GM21717 (cell line): Measurements from ENCODE around the gene ZMYND8.
"Not testable (repeated sequence)": the region's sequence is repeated elsewhere in the genome, so short reads cannot be mapped to it uniquely, and the experiment has no call there.

Experiments
- ATAC-seq: cut with Tn5 transposase; IDR thresholded peaks from one replicate; pipeline ENCODE4 v1.9.1; 2021; ENCODE audit warnings: mild to moderate bottlenecking, moderate library complexity; ENCODE audit not compliant: unreplicated experiment

ZMYND8 gene

DNA sequence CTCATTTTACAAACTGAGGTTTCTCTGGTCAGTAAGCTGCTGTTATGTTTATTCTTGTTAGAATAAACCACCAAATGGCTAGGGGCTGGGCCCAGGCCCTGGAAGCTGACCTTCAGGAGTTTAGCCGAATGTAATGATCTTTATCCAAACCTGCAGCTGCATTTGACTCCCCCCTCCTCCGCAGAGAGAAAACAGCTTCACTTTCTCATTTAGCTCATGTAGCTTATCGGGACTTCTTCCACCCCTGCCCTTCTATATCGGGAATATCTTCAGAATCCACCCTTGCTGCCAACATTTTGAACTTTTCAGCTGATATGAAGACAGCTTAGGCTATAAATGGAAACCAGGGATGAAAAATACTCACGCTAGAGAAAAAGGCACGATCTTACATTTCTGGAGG, 102.6 kb downstream of the ZMYND8 start:
- ATAC-seq, result no peak

DNA sequence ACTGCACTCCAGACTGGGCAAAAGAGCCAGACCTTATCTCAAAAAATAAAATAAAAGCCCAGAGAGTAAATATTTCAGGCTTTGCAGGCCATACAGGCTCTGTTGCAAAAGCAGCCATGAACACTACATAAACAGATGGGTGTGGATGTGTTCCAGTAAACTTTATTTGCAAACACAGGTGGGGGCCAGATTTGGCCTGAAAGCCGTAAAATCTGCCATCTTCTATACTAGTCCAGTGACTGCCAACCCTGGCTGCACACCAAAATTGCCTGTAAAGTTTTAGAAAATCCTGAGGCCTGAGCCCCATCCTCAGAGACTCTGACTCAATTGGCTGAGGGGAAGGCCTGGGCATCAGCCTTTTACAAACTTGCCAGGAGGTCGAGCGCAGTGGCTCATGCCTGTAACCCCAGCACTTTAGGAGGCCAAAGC, 103.6 kb downstream of the ZMYND8 start:
- ATAC-seq, result no peak

DNA sequence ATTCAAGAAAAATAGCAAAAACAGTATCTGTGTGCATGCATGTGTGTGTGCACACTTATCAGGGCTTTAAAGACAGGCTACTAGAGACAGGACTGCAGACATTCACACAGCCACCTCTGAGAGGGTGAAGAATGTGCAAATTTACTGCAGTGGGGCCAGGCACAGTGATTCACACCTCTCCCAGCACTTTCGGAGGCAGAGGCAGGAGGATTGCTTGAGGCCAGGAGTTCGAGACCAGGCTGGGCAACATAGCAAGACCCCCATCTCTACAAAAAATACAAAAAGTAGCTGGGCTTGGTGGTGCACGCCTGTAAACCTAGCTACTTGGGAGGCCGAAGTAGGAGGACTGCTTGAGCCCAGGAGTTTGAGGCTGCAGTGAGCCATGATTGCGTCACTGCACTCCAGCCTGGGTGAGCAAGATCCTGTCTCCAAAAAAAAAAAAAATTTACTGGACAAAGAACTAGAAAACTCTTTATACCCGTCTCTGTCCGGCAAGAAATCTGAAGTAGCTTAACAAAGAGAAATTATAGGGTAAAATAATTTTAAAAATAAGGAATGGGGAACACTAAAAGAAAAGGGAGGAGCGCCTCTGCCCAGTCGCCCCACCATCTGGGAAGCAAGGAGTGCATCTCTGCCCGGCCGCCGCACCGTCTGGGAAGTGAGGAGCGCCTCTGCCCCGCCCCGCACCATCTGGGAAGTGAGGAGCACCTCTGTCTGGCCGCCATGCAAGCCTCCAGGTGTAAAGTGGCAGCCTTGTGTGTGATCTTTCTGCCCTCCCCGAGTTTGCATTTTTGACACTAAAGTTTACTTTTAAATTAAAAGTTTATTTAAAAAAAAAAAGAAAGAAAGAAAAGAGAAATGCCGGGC, 105.1 kb downstream of the ZMYND8 start:
- no peak for ATAC-seq

DNA sequence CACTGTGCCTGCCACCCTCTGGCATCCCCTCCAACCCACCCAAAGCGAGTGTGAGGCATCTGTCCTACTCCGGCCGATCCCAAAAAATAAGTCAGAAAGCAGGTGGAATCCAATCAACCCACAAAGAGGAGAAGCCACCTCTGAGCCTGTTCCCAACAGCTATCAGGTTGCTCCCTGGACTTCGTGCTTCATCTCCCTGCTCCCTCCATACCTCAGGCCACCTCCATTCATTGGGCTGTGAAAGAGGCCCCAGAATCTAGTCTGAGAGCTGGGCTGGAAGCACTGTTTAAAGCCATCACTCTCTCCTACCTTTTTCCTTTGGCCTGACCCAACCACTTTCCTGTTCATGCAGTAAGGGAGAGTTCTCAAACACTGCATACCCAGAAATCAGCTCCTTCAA, 106.1 kb downstream of the ZMYND8 start:
- ATAC-seq, result no peak

DNA sequence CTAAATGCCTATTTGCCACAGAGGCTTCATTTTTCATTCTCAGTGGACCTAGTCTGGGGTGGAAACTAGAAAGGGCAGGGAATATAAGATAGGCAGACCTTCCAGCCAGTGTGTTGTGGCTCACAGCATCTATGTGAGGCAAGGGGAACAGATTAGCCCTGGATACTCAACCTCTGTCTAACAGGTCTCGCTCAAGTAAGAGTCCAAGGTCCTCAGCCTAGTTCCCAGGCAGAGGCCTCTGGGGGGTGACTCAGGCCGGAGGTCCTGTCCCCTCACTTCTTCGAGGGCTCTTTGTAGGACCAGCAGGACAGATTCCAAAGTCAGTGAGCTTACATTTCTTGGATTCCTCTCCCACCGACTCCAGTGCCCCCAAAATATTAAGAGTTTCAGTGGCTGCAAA, 106.6 kb downstream of the ZMYND8 start:
- ATAC-seq, result no peak

DNA sequence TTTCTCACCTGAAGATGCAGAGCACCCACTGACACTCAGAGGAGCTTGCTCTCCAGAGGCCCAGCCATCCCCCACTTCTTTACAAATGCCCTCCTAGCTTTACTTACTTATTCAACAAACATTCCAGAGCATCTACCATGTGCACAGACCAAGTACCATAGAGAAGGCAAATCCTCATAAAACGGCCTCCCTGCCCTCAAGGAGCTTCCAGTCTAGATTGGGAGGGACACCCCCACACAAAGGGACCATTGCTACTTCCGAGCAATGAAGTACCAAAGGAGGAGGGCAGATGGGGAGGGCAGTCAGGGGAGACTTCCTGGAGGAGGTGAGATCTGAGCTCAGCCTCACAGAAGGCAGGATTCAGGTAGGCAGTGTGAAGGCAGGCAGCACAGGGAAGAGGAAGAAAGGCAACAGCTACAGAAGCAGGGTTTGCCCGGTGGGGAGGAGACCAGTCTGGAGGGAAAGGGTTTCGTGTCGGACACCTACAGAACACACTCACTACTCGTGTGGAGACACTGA, 108.0 kb downstream of the ZMYND8 start:
- ATAC-seq, result no peak

DNA sequence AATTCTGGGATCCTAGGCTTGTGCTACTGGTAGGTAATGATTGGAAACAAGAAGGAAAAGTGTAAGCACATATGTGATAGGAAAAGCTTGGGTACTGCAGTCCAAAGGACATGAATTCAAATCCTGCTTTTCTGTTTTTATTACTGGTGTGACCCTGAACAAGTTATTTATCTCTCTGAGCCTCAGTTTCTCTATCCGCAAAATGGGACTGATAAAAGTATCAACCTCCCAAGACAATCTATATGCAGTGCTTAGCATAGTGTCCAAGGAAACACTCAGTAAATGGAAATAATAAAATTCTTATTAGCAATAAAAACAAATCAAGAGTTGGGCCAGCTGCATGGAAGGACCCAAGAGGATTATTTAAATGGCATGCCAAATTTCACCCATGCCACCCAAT, 108.5 kb downstream of the ZMYND8 start:
- ATAC-seq, result no peak

DNA sequence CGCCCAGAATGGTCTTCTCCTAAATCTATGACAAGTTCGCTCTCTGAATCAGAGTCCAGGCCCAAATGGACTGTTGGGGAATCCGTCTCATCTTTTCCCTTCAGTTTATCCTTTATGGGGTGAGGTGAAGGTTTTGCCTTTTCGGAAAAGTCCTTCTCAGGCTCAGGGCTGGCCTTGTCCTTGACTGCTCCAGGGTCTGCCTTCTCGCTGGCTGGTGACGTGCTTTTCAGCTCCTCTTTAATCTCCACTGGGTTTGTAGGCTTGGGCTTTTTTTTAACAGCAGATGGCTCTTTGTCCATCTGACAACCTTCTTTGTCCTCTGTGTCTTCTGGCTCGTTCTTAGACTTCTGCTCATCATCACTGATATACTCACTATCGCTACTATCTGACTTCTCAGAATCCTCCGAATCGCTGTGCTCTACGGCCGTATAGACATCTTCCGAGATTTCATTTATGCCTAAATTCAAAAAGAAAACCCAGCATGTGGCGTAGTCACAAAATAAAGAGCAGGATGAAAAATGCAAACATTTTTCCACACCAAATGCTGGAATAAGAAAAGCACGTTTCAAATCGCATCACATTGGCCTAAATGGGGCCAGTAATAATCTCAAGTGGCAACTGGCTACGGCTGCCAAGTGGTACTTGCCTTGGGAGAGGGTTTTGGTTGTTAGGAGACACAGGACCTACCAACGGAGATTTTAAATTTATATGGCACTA, 110.3 kb downstream of the ZMYND8 start:
- ATAC-seq, result no peak

DNA sequence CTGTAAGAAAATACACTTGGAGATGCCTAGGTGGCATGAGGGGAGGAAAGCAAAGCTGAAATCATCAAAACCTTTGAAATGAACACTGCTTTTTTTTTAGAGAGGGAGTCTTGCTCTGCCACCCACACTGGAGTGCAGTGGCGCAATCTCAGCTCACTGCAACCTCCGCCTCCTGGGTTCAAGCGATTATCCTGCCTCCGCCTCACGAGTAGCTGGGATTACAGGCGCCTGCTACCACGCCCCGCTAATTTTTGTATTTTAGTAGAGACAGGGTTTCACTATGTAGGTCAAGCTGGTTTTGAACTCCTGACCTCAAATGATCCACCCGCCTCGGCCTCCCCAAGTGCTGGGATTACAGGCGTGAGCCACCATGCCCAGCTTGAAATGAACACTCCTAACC, 111.3 kb downstream of the ZMYND8 start:
- ATAC-seq, result not testable (repeated sequence)

DNA sequence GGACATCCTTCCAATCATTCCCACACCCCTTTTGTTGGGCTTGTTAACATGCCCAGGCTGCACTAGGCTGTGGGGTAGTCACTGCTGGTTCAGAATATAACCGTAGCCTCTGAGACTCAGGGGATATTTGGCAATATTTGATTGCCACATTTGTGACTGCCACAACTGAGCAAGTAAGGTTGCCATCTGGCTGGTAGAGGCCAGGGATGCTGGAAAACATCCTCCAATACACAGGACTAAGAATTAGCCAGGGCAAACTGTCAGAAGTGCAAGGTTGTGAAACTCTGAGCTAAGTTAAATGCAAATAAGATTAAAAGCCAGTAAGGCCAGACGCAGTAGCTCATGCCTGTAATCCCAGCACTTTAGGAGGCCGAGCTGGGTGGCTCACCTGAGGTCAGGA, 112.0 kb downstream of the ZMYND8 start:
- ATAC-seq, result no peak

DNA sequence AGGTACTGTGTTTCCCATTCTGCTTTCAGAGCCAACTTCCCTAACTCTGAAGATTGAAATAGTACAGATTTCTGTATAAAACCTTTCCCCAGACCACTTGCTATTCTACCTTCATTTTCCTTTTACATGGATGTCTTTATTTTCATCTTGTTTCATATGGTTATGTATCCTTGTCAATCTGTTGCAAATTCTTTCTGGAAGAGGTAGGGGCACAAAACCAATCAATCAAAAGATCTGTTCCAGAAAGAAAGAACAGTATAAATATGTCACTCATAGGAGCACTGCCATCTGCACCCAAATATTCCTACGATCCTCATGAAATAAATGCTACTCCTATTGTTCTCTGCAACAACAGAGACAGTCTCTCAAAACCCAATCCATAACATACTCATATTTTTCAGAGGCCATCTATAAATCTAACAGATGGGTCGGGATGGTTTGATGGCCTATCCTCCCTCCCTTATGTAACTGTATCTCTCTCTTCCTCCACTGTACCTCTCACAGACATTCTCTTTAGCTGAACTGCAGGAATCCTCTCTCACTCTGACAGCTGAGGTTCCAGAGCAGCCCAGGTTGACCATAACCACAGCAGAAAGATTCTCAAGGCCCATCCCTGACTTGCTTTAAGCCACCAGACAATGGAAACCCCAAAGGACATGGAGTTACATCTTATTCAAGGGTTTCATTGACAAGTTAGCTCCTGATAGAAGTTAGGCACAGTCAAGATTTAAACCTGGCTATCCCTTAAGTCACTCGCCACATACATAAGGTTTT, 112.8 kb downstream of the ZMYND8 start:
- ATAC-seq, result no peak

DNA sequence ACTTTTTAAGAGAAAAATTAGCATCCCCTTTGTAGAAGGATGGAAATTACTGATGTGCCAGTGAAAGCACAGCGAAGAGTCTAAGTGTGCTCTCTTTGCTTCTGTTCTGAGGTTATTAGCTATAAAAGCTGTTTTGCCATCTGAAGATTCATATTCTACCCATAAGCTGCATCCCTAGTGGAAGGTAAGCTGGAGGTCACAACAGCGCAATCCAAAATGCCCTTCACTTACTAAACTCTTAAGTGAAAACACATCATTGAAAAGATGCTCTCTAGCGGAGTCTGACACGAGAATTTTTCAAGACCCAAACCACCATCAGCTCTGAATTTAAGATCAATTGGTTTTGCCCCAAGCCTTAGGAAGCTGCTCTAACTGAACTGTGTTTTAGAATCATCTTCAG, 113.5 kb downstream of the ZMYND8 start:
- no peak for ATAC-seq

DNA sequence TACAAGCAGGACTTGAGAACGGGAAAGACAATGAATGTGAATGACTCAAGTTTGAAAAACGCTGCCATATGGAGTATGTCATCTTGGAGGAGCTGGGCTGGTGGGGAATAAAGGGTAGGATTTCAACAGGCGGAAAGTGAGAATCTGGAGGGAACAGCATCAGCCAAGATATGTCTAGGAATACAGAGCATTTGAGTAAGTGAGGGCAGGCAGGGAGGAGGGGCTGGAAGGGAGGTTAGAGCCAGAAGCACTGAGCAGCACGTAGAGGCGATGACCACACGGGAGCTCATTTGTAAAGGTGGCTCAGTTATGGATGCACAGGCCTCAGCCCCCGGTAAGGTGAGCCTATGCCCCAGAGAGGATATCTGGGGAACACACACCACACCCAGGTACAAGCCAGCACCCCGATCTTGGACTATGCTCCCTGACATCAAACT, 115.1 kb downstream of the ZMYND8 start:
- no peak for ATAC-seq

DNA sequence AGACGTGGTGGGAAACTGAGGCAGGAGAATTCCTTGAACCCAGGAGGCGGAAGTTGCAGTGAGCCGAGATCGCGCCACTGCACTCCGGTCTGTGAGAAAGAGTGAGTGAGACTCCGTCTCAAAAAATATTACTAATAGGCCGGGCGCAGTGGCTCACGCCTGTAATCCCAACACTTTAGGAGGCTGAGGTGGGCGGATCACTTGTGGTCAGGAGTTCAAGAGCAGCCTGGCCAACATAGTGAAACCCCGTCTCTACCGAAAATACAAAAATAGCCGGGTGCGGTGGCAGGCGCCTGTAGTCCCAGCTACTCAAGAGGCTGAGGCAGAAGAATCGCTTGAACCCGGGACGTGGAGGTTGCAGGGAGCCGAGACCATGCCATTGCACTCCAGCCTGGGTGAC, 116.4 kb downstream of the ZMYND8 start:
- ATAC-seq, result not testable (repeated sequence)

DNA sequence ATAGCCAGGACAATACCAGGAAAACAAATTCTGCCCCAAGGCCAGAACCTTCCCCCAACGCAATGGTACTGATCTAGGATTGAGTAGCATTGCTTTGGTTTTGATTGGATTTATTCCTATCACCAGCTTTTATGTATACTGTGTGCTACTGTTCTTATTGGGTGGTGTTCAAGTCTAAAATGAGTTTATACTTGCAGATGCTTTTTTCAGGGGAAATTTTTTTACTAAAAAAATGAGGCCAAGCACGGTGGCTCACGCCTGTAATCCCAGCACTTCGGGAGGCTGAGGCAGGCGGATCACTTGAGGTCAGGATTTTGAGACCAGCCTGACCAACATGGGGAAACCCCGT, 116.8 kb downstream of the ZMYND8 start:
- ATAC-seq, result no peak

DNA sequence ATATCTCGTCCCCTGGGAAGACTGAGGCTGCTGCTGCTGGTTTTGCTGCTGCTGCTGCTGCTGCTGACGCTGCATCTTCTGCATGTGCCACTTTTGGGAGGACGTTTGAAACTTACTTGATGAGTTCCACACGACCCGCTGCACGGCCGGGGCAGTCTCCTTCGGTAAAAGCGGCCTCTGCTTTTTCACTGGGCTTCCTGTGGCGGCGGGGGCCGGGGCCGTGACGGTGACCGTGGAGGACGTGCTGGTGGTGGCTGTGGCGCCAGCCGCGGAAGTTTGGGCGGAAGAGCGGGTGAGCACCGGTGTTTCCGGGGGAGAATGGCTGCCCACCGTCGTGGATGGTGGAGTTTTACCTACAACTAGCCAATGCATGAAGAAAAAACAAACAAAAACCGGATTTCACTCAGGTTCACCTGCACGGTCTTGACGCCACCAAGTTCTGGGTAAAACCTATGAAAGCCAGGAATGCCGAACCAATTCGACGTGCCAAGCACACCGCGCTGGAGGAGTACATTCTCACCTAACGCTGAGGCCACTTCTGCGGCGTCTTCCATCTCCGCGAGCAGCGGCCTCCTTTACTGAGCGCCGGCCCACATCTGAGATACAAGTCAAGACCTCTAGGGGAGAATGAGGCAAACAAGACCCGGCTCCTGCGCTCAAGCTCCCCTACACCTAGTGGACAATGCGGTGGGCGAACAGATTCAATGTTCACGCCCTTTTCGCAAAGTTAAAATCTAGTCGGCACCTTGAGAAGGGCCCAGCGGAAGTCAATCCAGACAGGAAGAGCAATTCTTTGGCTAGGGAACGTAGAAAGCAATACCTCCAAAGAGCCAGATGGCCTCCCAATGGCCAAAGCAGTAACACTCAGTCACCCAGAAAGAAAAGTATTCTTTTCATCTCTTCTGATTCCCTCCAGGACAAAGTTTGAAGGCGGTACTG, 117.5 kb downstream of the ZMYND8 start:
- no peak for ATAC-seq

DNA sequence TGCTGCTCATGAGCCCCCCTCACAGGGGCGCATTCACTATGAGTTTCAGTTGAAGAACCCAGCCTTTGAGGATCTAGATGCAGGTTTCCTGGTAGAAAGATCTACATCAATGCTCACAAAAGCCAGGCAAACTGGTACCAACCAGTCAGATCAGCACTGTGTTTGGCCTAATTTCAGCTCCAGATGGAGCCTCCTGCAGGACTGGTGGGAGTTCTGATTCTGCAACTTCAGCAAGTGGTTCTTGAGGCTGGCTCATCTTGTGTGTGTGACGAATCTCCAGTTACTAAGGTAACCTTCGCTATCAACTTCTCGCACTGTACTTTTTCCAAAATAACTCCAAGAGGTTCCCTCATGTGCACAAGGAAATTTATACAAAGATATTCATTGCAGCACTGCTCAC, 118.8 kb downstream of the ZMYND8 start:
- no peak for ATAC-seq

DNA sequence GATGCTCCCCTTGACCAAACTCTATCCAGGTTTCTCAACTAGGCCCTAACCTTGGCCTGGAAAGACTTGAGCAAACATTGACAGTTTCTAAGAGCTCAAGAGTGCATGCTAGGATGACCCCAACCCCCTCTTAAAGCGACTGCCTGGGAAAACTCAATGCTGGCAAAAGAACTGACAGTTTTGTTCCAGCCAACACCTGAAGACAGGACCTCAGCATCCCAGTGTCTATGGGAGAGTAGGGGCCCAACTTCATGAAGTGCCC, 119.9 kb downstream of the ZMYND8 start:
- ATAC-seq, result no peak

DNA sequence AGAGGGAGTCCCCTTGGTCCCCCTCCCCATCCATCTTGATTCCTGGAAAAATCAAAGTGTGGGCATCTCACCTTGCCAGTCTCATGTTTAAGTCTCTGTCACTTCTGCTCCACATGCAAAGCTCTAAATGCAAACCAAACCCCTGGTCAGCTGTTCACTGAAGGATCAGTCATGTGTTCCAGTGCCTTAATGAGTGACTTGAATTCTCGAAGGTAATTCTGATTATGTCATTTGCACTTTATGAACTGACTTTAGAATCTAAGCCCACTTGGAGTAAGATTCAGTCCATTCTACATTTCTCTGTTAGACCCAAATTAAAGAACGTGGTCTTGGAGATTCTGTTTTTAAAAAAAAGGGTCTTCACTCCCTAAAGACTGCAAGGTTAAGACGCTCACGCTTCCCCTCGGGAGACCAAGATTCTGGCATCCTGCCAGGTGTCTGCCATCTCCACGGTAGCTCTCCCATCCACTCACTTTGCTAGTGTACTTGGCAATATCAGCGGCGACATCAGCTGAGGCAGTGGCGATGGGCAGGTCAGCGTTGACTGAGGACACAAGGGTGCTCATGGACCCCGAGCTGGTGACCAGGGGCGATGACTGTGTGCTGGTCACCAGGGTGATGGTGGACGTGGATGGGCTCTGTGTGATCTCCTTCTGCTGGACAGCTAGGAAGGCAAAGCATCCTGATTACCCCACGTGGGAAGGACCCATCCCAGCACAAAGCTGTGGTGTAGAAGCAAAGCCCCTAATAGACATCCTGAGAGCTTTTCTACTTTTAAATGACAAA, 120.5 kb downstream of the ZMYND8 start:
- ATAC-seq, result no peak

DNA sequence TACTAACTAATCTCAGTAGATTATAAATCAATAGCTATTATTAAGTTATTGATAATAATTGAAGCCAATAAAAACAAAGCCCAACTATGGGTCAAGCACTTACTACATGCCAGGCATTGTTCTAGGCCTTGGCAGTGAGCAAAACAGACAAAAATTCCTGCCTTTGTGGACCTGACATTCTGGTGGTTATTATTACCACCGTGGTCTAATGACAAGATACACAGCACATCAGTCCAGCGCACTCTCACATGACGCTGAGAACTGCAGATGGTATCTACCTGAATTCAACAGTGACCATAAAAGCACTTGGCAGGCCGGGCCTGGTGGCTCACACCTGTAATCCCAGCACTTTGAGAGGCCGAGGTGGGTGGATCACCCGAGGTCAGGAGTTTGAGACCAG, 121.4 kb downstream of the ZMYND8 start:
- ATAC-seq, result no peak
